Motor neuron (in vitro differentiated cells): ENCODE measurements around the gene SMDT1. TPM values are rescaled to one million over a fixed set of nuclear protein-coding genes. Genes with fewer than 3 reads are reported as not detected.
A peak's percentile ranks its signal among the peaks of the same experiment; 100 is the strongest.

Source experiments
- ATAC-seq, 8 experiments: fragments of 200-7000 bp; cut with Tn5 transposase; replicated peaks in 6 of 8; 2 replicates each; pipeline ENCODE4 v1.8.0; 2021; ENCODE audit warnings: mild to moderate bottlenecking in 8 of 8, moderate library complexity in 8 of 8
- H3K27ac ChIP-seq, 2 donors: fragments of 250-450 bp; sonication (Bioruptor Pico); 2 replicates each; pipeline ENCODE4 v1.9.0; 2021; ENCODE audit warnings: antibody characterized with exemption in 2 of 2, mild to moderate bottlenecking in 2 of 2, moderate library complexity in 1 of 2
- H3K4me1 ChIP-seq, 2 donors: fragments of 250-450 bp; sonication (Bioruptor Pico); replicated peaks in 1 of 2; 2 replicates each; pipeline ENCODE4 v1.6.1; 2021; ENCODE audit warnings: antibody characterized with exemption in 2 of 2, mild to moderate bottlenecking in 2 of 2, moderate library complexity in 1 of 2
- H3K4me3 ChIP-seq, 5 donors: fragments of 250-450 bp; sonication (Bioruptor Pico); 2 replicates each; pipeline ENCODE4 v1.9.0; 2021; ENCODE audit warnings: antibody characterized with exemption in 5 of 5, mild to moderate bottlenecking in 5 of 5, moderate library complexity in 4 of 5
- WGBS, 10 experiments: fragments of 450-650 bp; shearing (Covaris generic); methylation state at CpG; one replicate each; pipeline ENCODE4 v1.0.0; 2022; 5-methylcytosine and 5-hydroxymethylcytosine counted together
- in situ Hi-C, 9 experiments: fragments of 400-800 bp; cut with MboI; loops; one replicate each; pipeline ENCODE4 v1.15.0; 2021; ENCODE audit warnings: low sequenced_read_pairs in 9 of 9, low pct_unique_long_range_greater_than_20kb in 2 of 9; ENCODE audit not compliant: unreplicated experiment in 9 of 9
- total RNA-seq, 8 experiments: library from RNA; unstranded; fragments of 300-600 nt; gene quantifications; 2 replicates each; pipeline versions ENCODE4 v1.2.3 to v1.2.4, GENCODE V29; 2022

The SMDT1 gene
- 10 to 100 TPM in 7 of 8 experiments, 1 to 10 TPM in 1; 6.9 to 28.5 (median 20.8) TPM for total RNA-seq

DNA sequence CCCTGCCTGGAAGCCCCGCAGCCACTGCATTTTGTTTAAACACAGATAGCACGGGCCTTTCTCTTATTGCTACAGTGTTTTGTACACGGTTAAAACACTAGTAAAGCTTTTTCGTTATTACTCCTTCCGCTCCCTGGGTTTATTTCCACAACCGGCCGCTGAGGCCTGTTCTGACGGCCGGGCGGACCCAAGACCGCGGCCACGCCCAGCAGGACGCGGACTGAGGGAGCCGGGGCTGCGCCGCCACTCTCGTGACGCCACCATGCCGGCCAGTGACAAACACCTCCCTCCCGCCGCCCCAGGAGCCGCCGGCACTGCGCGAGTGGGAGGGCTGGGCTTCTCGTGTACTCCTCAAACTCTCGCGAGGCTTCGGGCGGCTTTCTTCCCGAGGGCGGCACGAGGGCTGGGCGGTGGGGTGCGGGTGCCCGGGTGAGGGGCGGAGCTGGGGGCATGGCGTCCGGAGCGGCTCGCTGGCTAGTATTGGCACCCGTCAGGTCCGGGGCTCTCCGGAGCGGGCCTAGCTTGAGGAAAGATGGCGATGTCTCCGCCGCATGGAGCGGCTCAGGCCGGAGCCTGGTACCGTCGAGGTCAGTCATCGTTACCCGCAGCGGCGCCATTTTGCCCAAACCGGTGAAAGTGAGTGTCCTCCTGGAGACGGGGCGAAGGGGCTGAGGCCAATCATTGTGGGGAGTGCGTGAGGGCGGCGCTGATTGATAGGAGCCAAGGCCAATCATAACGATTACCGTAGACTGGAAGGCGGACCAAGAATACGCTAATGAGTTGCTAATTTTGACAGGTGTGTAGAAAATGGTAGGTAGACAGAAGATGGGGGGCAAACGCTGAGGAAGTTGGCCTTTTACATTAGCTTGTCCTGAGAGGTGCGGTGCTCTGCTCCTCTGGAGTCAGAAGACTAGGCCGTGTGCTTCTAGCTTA lies at the start of gene SMDT1:
TSS of gene SMDT1 (plus strand) at position 382 of the 933 bp plus-strand sequence. CDS start at position 451, 69 bp downstream.
- Histone ChIP-seq H3K4me1 (peaks cover 16 to 20% of the 10 kb centered on the region in 2 donors), H3K4me3 (peak within 1 kb of the TSS; percentile 57 to 81 (median 64)), H3K27ac (peak within 1 kb of the TSS; percentile 97)
- ATAC-seq: peak; percentile 87 to 93 (median 90)
- in situ Hi-C loops: loop anchor here in 1 of 9 experiments (10.0 kb wide), 1 partner anchor 105 kb away; no protein-coding TSS in a partner anchor
- 0 to 17% (median 0%) methylated on average over 1 to 15 of the region's 71 CpGs; no CpG with 5 or more reads in 1 of the 10 experiments for WGBS, 10 experiments

- Histone ChIP-seq H3K4me1 (no peaks in the 10 kb centered on the region), H3K4me3 (no peak overlapping the region), H3K27ac (no peak overlapping the region)
- ATAC-seq: no peak
- WGBS, 10 experiments: 11 to 60% (median 35%) methylated on average over 1 to 2 of the region's 5 CpGs; no CpG with 5 or more reads in 6 of the 10 experiments
- in situ Hi-C loops: no loop called here
Observed at GRCh38 chr22:42033263-42034181, 46.0 kb upstream of the SMDT1 start.

DNA sequence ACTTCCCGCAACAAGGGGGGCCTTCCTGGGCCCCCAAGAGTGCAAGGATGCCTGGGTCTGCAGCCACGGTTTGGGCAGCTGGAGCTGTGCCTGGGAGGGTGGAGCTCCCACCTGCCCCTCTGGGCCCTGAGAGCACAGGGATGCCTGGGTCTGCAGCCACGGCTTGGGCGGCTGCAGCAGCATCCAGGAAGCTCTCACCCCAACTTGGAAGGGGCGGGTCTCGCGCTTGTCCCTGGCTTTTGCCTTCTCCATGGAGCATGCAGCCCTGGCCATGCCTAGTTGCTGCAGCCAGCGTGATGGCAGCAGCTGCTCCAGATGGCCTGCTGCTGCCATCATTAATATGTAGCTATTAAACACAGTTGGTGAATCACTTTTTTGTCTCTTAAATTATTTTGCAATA lies 44.2 kb upstream of the SMDT1 start:
- ATAC-seq: no peak
- H3K4me1 ChIP-seq: no peaks in the 10 kb centered on the region
- in situ Hi-C loops: no loop called here
- no peak overlapping the region for H3K27ac ChIP-seq
- WGBS, 10 experiments: 40 to 92% (median 74%) methylated on average over 1 to 7 of the region's 8 CpGs; no CpG with 5 or more reads in 4 of the 10 experiments
- H3K4me3 ChIP-seq: no peak overlapping the region

- no peaks in the 10 kb centered on the region for H3K4me1 ChIP-seq
- 59 to 100% (median 87%) methylated on average over 1 to 5 of the region's 5 CpGs for WGBS, 10 experiments
- in situ Hi-C loops: no loop called here
- no peak overlapping the region for H3K27ac ChIP-seq
- no peak for ATAC-seq
- H3K4me3 ChIP-seq: no peak overlapping the region
Observed at GRCh38 chr22:42039271-42039670, 40.2 kb upstream of the SMDT1 start.

GRCh38 chr22:42041784-42042183 lies 37.7 kb upstream of the SMDT1 start:
- no peak overlapping the region for H3K4me3 ChIP-seq
- no peak for ATAC-seq
- in situ Hi-C loops: no loop called here
- no peak overlapping the region for H3K27ac ChIP-seq
- H3K4me1 ChIP-seq: no peaks in the 10 kb centered on the region

DNA sequence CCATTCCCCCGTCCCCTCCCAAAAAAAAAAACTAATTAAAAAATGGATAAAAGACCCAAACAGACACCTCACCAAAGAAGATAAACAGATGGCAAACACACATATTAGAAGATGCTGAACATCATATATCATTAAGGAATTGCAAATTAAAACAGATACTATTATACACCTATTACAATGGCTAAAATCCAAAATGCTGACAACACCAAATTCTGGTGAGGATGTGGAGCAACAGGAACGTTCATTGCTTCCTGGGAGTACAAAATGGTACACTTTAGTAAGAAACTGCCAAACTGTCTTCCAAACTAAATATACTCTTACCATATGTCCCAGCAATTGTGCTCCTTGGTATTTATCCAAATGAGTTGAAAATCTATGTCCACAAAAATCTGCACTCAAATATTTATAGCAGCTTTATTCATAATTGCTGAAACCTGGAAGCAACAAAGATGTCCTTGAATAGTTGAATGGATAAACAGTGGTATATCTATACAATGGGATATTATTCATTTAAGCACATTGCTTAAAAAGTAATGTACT lies 28.8 kb upstream of the SMDT1 start:
- ATAC-seq: no peak
- in situ Hi-C loops: no loop called here
- WGBS, 10 experiments: 40 to 100% (median 77%) methylated on average over 1 to 2 of the region's 2 CpGs; no CpG with 5 or more reads in 1 of the 10 experiments
- Histone ChIP-seq H3K27ac (no peak overlapping the region), H3K4me3 (no peak overlapping the region), H3K4me1 (no peaks in the 10 kb centered on the region)

GRCh38 chr22:42052765-42053164 lies 26.7 kb upstream of the SMDT1 start:
- Histone ChIP-seq H3K4me3 (no peak overlapping the region), H3K4me1 (no peaks in the 10 kb centered on the region), H3K27ac (no peak overlapping the region)
- 51 to 100% (median 87%) methylated on average over 1 to 3 of the region's 3 CpGs; no CpG with 5 or more reads in 2 of the 10 experiments for WGBS, 10 experiments
- no peak for ATAC-seq
- in situ Hi-C loops: no loop called here

DNA sequence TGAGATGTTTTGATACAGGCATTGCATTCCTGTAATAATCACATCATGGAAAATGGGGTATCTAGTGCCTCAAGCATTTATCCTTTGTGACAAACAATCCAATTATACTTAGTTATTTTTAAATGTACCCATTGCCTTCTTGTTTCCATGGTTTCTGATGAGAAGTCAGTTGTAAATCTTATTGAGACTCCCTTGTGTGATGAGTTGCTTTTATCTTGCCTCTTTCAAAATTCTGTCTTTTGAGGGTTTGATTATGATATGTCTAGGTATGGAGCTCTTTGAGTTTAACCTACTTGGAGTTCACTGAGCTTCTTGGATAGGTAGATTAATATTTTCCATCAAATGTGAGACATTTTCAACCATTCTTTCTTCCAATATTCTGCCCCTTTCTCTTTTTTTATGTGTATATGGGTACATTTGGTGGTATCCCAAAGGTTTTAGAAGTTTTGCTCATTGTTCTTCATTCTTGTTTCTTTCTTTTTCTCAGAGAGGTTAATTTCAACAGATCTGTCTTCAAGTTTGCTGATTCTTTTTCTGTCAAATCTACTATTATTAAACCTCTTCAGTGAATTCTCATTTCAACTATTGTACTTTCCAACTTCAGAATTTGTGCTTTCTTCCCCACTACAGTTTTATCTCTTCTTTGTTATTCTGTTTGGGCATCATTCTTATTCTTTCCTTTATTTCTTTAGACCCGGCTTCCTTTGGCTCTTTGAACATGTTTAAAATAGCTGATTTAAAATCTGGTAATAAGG lies 22.6 kb upstream of the SMDT1 start:
- ATAC-seq: no peak
- H3K27ac ChIP-seq: no peak overlapping the region
- WGBS, 10 experiments: 87 to 100% (median 100%) methylated on average over 1 of the region's 1 CpG
- no peak overlapping the region for H3K4me3 ChIP-seq
- in situ Hi-C loops: no loop called here
- H3K4me1 ChIP-seq: no peaks in the 10 kb centered on the region

- Histone ChIP-seq H3K4me3 (no peak overlapping the region), H3K4me1 (peaks cover 0 to 5% of the 10 kb centered on the region in 2 donors), H3K27ac (no peak overlapping the region)
- 67 to 100% (median 93%) methylated on average over 1 to 2 of the region's 5 CpGs; no CpG with 5 or more reads in 6 of the 10 experiments for WGBS, 10 experiments
- in situ Hi-C loops: no loop called here
- ATAC-seq: no peak
Observed at GRCh38 chr22:42060489-42060888, 19.0 kb upstream of the SMDT1 start.

GRCh38 chr22:42061041-42061440 lies 18.5 kb upstream of the SMDT1 start:
- in situ Hi-C loops: no loop called here
- H3K4me3 ChIP-seq: no peak overlapping the region
- no peak overlapping the region for H3K27ac ChIP-seq
- no peak for ATAC-seq
- 83 to 100% (median 95%) methylated on average over 1 to 3 of the region's 7 CpGs; no CpG with 5 or more reads in 6 of the 10 experiments for WGBS, 10 experiments
- peaks cover 0 to 9% of the 10 kb centered on the region in 2 donors for H3K4me1 ChIP-seq

GRCh38 chr22:42062506-42063170 lies 16.9 kb upstream of the SMDT1 start:
- Histone ChIP-seq H3K27ac (no peak overlapping the region), H3K4me3 (no peak overlapping the region), H3K4me1 (peaks cover 0 to 9% of the 10 kb centered on the region in 2 donors)
- in situ Hi-C loops: no loop called here
- no peak for ATAC-seq
- 75 to 100% (median 100%) methylated on average over 1 to 2 of the region's 10 CpGs; no CpG with 5 or more reads in 7 of the 10 experiments for WGBS, 10 experiments

GRCh38 chr22:42064629-42065028 lies 14.9 kb upstream of the SMDT1 start:
- WGBS, 10 experiments: 83 to 100% (median 100%) methylated on average over 1 of the region's 1 CpG; no CpG with 5 or more reads in 7 of the 10 experiments
- H3K4me3 ChIP-seq: no peak overlapping the region
- peaks cover 2 to 10% of the 10 kb centered on the region in 2 donors for H3K4me1 ChIP-seq
- no peak for ATAC-seq
- no peak overlapping the region for H3K27ac ChIP-seq
- in situ Hi-C loops: no loop called here
